Calu3 (cell line): ENCODE results near the gene ARL15. TPM values are rescaled to one million over a fixed set of nuclear protein-coding genes. Genes with fewer than 3 reads are reported as not detected.

Experiments used
- BruUV-seq: library from RNA; stranded (reverse); fragments of 400-500 nt; replicated peaks from 2 replicates; lab custom pipeline; 2021; lab: Mats Ljungman, UMichigan
- CTCF ChIA-PET: fragments of 300-600 bp; sonication (Branson Sonifier 250); formaldehyde crosslinking; loops from one replicate; lab custom pipeline; 2022; ENCODE audit warnings: antibody characterized with exemption; lab: Charles Lee
- DNase-seq: peaks from one replicate; pipeline ENCODE4 v3.0.0; 2022
- H3K27ac Mint-ChIP-seq: one replicate; pipeline ENCODE4 v1.8.0; 2022; ENCODE audit warnings: mixed read lengths; ENCODE audit not compliant: unreplicated experiment
- H3K27me3 Mint-ChIP-seq: one replicate; pipeline ENCODE4 v1.8.0; 2022; ENCODE audit warnings: mixed read lengths; ENCODE audit not compliant: unreplicated experiment
- H3K36me3 Mint-ChIP-seq: one replicate; pipeline ENCODE4 v1.8.0; 2022; ENCODE audit warnings: mild to moderate bottlenecking, moderate library complexity, mixed read lengths; ENCODE audit not compliant: insufficient read depth, unreplicated experiment
- H3K4me1 Mint-ChIP-seq: one replicate; pipeline ENCODE4 v1.8.0; 2022; ENCODE audit warnings: mild to moderate bottlenecking, low read depth, mixed read lengths; ENCODE audit not compliant: unreplicated experiment
- H3K4me3 Mint-ChIP-seq: one replicate; pipeline ENCODE4 v1.8.0; 2022; ENCODE audit warnings: mild to moderate bottlenecking, low read depth, moderate library complexity, mixed read lengths; ENCODE audit not compliant: unreplicated experiment
- H3K9me3 Mint-ChIP-seq: one replicate; pipeline ENCODE4 v1.8.0; 2022; ENCODE audit warnings: low read depth, mixed read lengths; ENCODE audit not compliant: unreplicated experiment
- intact Hi-C: fragments of 100-400 bp; cut with micrococcal nuclease; formaldehyde crosslinking; loops from one replicate; pipeline ENCODE4 v1.10.0; 2022; ENCODE audit not compliant: unreplicated experiment
- total RNA-seq: library from RNA; stranded (reverse); gene quantifications from 2 replicates; pipeline ENCODE4 v1.2.3, GENCODE V29; 2022
- TF ChIP-seq, protein P1 (sequence below): fragments of 200-600 bp; IDR thresholded peaks from one replicate; pipeline ENCODE4 v1.8.0; 2022; ENCODE audit warnings: antibody characterized with exemption; ENCODE audit not compliant: unreplicated experiment

ARL15 gene
- total RNA-seq, 1 experiment from 2014 or later: 15.1 TPM

- H3K27ac Mint-ChIP-seq: no peak overlapping the region
- TF ChIP-seq, protein P1, sequence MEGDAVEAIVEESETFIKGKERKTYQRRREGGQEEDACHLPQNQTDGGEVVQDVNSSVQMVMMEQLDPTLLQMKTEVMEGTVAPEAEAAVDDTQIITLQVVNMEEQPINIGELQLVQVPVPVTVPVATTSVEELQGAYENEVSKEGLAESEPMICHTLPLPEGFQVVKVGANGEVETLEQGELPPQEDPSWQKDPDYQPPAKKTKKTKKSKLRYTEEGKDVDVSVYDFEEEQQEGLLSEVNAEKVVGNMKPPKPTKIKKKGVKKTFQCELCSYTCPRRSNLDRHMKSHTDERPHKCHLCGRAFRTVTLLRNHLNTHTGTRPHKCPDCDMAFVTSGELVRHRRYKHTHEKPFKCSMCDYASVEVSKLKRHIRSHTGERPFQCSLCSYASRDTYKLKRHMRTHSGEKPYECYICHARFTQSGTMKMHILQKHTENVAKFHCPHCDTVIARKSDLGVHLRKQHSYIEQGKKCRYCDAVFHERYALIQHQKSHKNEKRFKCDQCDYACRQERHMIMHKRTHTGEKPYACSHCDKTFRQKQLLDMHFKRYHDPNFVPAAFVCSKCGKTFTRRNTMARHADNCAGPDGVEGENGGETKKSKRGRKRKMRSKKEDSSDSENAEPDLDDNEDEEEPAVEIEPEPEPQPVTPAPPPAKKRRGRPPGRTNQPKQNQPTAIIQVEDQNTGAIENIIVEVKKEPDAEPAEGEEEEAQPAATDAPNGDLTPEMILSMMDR: no peak
- H3K4me1 Mint-ChIP-seq: no peaks in the 10 kb centered on the region
- BruUV-seq: no TSS peak
- no peak overlapping the region for H3K4me3 Mint-ChIP-seq
- intact Hi-C loops: no loop called here
- H3K9me3 Mint-ChIP-seq: no peaks in the 10 kb centered on the region
- no peaks in the 10 kb centered on the region for H3K36me3 Mint-ChIP-seq
- DNase-seq: no peak
- CTCF ChIA-PET: no interaction called here
- H3K27me3 Mint-ChIP-seq: no peaks in the 10 kb centered on the region
These were observed 25.8 kb downstream of the ARL15 start for GRCh38 chr5:54284586-54284985.

DNA sequence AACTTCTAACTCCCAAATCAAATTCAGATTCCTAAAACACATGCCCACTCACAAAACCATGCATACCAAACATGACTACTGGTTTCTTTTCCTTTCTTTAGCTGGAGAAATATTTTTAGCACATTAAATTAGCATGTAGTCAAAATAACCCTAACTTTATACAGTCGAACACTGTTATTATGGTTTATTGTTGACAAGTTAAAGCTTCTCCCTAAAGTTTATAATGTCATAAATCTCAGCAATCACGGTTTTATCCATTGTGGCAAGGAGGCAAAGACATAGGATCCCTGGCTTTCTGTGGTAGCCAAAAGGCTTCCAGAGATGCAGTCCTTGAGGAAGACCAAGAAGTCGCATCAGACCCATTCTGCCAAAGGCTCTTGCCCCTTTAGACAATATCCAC is 27.5 kb downstream of the ARL15 start:
- DNase-seq: no peak
- H3K4me1 Mint-ChIP-seq: no peaks in the 10 kb centered on the region
- no peak overlapping the region for H3K27ac Mint-ChIP-seq
- TF ChIP-seq, protein P1: no peak
- no peaks in the 10 kb centered on the region for H3K27me3 Mint-ChIP-seq
- BruUV-seq: no TSS peak
- intact Hi-C loops: no loop called here
- H3K36me3 Mint-ChIP-seq: no peaks in the 10 kb centered on the region
- H3K9me3 Mint-ChIP-seq: no peaks in the 10 kb centered on the region
- CTCF ChIA-PET: no interaction called here
- H3K4me3 Mint-ChIP-seq: no peak overlapping the region

DNA sequence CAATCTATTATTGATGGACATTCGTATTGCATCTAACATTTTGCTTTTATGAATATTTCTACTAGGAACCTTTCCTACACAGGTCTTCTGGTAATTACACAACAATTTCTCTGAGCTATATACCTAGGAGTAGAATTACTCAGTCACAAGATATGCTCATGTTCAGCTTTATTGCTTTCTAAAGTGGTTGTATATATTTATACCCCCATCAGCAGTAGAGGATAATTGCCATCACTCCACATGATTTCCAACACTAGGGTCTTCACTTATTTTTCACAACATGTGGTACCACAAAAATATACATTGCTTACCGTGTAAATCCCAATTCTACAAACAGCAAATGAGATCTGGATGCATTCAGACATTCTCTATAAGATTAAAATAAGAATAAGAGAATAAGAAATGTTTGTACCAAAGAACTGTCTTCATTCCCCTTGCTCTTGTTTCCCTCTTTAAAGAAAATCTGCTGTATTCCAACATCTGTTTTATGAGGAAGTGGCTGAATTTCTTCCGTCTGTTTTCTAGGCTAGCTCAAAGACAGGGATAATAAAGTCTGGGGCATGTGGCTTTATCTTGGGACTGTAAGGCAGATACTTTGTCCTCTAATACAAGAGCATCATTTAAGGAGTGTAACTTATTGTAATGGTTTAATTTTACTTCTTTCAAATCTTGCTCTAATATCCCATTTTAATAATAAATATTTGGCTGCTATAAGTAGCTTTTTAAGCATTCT is 28.2 kb downstream of the ARL15 start:
- Mint-ChIP-seq H3K4me3 (no peak overlapping the region), H3K27me3 (no peaks in the 10 kb centered on the region), H3K4me1 (no peaks in the 10 kb centered on the region), H3K27ac (no peak overlapping the region), H3K36me3 (no peaks in the 10 kb centered on the region), H3K9me3 (no peaks in the 10 kb centered on the region)
- DNase-seq: no peak
- TF ChIP-seq, protein P1: no peak
- no TSS peak for BruUV-seq
- intact Hi-C loops: no loop called here
- CTCF ChIA-PET: no interaction called here

DNA sequence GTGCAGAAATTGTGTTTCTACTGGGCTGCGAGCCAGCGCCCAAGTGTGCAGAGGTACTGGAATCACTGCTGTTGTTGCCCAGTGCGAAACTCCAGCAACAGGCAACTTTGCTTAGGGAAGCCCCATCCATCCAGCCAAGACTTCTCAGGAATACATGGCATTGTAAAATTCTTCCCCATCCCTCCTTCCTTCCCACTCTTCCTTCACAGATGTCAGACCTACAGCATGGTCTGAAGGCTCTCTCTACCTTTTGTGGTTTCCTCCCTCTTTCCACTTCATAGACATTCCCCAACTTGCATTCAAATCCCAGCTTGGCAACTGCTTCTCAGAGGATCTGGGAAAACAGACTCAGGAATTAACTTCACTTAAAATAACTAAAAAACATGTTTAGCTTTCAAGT is 30.4 kb downstream of the ARL15 start:
- H3K36me3 Mint-ChIP-seq: no peaks in the 10 kb centered on the region
- TF ChIP-seq, protein P1: no peak
- BruUV-seq: no TSS peak
- H3K4me3 Mint-ChIP-seq: no peak overlapping the region
- intact Hi-C loops: no loop called here
- CTCF ChIA-PET: interaction anchor here (1.3 kb wide), 1 partner anchor 13 kb away, joined by 4 read pairs; no protein-coding TSS in a partner anchor
- no peak overlapping the region for H3K27ac Mint-ChIP-seq
- H3K4me1 Mint-ChIP-seq: no peaks in the 10 kb centered on the region
- no peaks in the 10 kb centered on the region for H3K27me3 Mint-ChIP-seq
- no peak for DNase-seq
- H3K9me3 Mint-ChIP-seq: no peaks in the 10 kb centered on the region
